Measurements from ENCODE around the gene GTPBP6. TPM values are rescaled to one million over a fixed set of nuclear protein-coding genes. Genes with fewer than 3 reads are reported as not detected.
A peak's percentile ranks its signal among the peaks of the same experiment; 100 is the strongest.
"Not testable (repeated sequence)": the region's sequence is repeated elsewhere in the genome, so short reads cannot be mapped to it uniquely, and the experiment has no call there.

The GTPBP6 gene
- total and polyA plus RNA-seq, 4 donors = 34.7 to 62.6 (median 41.8) TPM

DNA sequence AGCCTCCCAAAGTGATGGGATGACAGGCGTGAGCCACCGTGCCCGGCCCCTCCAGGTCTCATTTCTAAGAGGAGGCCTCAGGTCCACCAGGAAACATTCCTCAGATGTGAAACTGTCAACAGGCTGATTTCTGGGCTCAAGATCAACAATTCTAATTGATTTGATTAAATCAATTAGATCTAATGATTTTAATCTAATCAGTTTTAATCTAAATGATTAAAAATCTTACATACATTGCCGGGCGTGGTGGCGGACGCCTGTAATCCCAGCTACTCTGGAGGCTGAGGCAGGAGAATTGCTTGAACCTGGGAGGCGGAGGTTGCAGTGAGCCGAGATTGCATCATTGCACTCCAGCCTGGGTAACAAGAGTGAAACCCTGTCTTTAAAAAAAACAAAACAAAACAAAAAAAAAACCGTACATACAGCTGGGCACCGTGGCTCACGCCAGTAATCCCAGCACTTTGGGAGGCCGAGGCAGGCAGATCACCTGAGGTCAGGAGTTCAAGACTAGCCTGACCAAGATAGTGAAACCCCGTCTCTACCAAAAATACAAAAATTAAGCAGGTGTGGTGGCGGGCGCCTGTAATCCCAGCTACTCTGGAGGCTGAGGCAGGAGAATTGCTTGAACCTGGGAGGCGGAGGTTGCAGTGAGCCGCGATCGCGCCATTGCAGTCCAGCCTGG is 36.5 kb downstream of the GTPBP6 start:
- intact Hi-C loops (cut with DNase I) = loop anchor here in 1 of 2 donors (5.0 kb wide), 1 partner anchor 35 kb away; the partner anchor contains the start of gene GTPBP6
- DNase-seq = peak; percentile 28 to 30
- not testable (repeated sequence) for H3K4me3 ChIP-seq (ENCODE audit: low read length in 2 of 2)

DNA sequence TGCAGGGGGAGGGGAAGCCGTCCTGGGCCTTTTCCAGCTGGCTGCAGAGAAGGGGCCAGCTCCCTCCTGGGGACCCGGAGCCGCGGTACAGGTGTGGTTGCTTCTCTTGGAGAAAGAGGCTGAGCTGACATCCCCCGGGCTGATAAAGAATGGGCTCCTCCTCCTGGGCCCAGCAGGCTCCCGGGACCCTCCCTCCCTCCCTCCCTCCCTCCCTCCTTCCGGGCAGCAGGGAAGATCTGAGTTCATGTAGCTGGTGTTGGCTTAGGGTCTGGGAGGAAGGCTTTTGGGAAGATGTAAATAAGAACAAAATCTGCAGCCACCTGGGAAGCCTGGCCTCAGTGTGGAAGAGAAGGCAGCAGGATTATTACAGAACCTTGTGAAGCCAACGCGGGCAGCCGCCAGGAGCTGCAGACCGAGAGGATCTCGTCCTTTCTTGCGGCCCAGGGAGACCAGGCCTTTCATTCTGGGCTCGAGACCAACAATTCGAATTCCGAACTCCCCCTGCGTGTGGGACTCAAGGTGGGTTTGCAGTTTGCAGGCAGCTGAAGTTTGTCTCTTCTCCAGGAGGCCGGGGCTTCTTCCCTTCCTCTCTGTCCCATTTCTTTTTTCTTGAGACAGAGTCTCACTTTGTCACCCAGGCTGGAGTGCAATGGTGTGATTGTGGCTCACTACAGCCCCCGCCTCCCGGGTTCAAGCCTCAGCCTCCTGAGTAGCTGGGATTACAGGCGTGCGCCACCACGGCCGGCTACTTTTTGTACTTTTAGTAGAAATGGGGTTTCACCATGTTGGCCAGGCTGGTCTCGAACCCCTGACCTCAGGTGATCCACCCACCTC is 37.2 kb downstream of the GTPBP6 start, which contains the start of gene PLCXD1:
PLCXD1 (plus strand) TSS at position 216 of the 834 bp plus-strand sequence. CDS start 2,807 bp downstream, outside the sequence.
- no peak within 1 kb of the TSS for H3K27ac ChIP-seq (ENCODE audit: low read depth in 1 of 2, low read length in 2 of 2)
- H3K27me3 ChIP-seq (ENCODE audit: control insufficient read depth in 1 of 2, insufficient read depth in 2 of 2, low read length in 1 of 2) = no peaks in the 10 kb centered on the region
- H3K4me3 ChIP-seq (ENCODE audit: low read length in 2 of 2) = no peak within 1 kb of the TSS
- H3K9me3 ChIP-seq (ENCODE audit: control insufficient read depth, low read length) = no peaks in the 10 kb centered on the region
- ATAC-seq (ENCODE audit: low FRiP score) (no peak), DNase-seq (peak; percentile 46 to 68)
- intact Hi-C loops (cut with DNase I) = loop anchor here in 1 of 2 donors (5.0 kb wide), 1 partner anchor 36 kb away; the partner anchor contains the start of gene GTPBP6
- H3K4me1 ChIP-seq (ENCODE audit: control insufficient read depth in 1 of 2, insufficient read depth in 2 of 2, low read length in 2 of 2) = no peaks in the 10 kb centered on the region
- no peaks in the 10 kb centered on the region for H3K36me3 ChIP-seq (ENCODE audit: control insufficient read depth in 1 of 2, insufficient read depth in 2 of 2, low read length in 1 of 2)
- WGBS, 2 donors = 29 to 37% methylated on average over 24 to 25 of the region's 25 CpGs

More for the DNA sequence above, 36.5 kb downstream of the GTPBP6 start:
- ATAC-seq (ENCODE audit: low FRiP score); H3K27me3 ChIP-seq (ENCODE audit: control insufficient read depth in 1 of 2, insufficient read depth in 2 of 2, low read length in 1 of 2); H3K4me1 ChIP-seq (ENCODE audit: control insufficient read depth in 1 of 2, insufficient read depth in 2 of 2, low read length in 2 of 2); H3K9me3 ChIP-seq (ENCODE audit: control insufficient read depth, low read length); H3K27ac ChIP-seq (ENCODE audit: low read depth in 1 of 2, low read length in 2 of 2); H3K36me3 ChIP-seq (ENCODE audit: control insufficient read depth in 1 of 2, insufficient read depth in 2 of 2, low read length in 1 of 2): not testable (repeated sequence)
- WGBS, 2 donors = 89 to 92% methylated on average over 21 of the region's 21 CpGs

DNA sequence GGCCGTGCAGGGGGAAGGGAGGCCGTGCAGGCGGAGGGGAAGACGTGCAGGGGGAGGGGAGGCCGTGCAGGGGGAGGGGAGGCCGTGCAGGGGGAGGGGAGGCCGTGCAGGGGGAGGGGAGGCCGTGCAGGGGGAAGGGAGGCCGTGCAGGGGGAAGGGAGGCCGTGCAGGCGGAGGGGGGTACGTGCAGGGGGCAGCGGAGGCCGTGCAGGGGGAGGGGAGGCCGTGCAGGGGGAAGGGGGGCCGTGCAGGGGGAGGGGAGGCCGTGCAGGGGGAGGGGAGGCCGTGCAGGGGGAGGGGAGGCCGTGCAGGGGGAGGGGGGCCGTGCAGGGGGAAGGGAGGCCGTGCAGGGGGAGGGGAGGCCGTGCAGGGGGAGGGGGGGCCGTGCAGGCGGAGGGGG is 37.9 kb downstream of the GTPBP6 start:
- not testable (repeated sequence) for H3K27me3 ChIP-seq (ENCODE audit: control insufficient read depth in 1 of 2, insufficient read depth in 2 of 2, low read length in 1 of 2); H3K4me1 ChIP-seq (ENCODE audit: control insufficient read depth in 1 of 2, insufficient read depth in 2 of 2, low read length in 2 of 2); H3K4me3 ChIP-seq (ENCODE audit: low read length in 2 of 2); DNase-seq; H3K27ac ChIP-seq (ENCODE audit: low read depth in 1 of 2, low read length in 2 of 2); ATAC-seq (ENCODE audit: low FRiP score); H3K36me3 ChIP-seq (ENCODE audit: control insufficient read depth in 1 of 2, insufficient read depth in 2 of 2, low read length in 1 of 2); H3K9me3 ChIP-seq (ENCODE audit: control insufficient read depth, low read length)
- WGBS, 2 donors = 11 to 24% methylated on average over 5 to 19 of the region's 24 CpGs
- intact Hi-C loops (cut with DNase I) = loop anchor here in 1 of 2 donors (5.0 kb wide), 1 partner anchor 37 kb away; the partner anchor contains the start of gene GTPBP6

DNA sequence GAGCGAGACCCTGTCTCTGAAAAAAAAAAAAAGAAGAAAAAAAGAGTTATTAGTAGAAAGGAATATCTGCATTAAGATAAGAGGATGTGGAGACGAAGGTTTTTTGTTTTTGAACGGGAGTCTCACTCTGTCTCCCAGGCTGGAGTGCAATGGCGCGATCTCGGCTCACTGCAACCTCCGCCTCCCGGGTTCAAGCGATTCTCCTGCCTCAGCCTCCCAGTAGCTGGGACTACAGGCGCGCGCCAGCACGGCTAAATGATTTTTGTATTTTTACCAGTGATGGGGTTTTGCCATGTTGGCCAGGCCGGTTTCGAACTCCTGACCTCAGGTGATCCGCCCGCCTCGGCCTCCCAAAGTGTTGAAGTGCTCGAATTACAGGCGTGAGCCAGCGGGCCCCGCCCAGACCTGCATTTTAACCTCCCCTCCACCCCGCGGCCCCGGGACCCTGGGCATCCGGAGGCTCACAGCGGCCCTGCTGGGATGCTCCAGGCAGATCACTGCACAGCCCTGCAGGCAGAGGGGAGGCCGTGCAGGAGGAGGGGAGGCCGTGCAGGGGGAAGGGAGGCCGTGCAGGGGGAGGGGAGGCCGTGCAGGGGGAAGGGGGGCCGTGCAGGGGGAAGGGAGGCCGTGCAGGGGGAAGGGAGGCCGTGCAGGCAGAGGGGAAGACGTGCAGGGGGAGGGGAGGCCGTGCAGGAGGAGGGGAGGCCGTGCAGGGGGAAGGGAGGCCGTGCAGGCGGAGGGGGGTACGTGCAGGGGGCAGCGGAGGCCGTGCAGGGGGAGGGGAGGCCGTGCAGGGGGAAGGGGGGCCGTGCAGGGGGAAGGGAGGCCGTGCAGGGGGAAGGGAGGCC is 38.6 kb downstream of the GTPBP6 start:
- not testable (repeated sequence) for H3K36me3 ChIP-seq (ENCODE audit: control insufficient read depth in 1 of 2, insufficient read depth in 2 of 2, low read length in 1 of 2); H3K9me3 ChIP-seq (ENCODE audit: control insufficient read depth, low read length); H3K27ac ChIP-seq (ENCODE audit: low read depth in 1 of 2, low read length in 2 of 2); H3K4me3 ChIP-seq (ENCODE audit: low read length in 2 of 2); ATAC-seq (ENCODE audit: low FRiP score); H3K27me3 ChIP-seq (ENCODE audit: control insufficient read depth in 1 of 2, insufficient read depth in 2 of 2, low read length in 1 of 2); H3K4me1 ChIP-seq (ENCODE audit: control insufficient read depth in 1 of 2, insufficient read depth in 2 of 2, low read length in 2 of 2)
- WGBS, 2 donors = 85 to 86% methylated on average over 31 to 43 of the region's 45 CpGs
- intact Hi-C loops (cut with DNase I) = loop anchor here in 1 of 2 donors (5.0 kb wide), 1 partner anchor 37 kb away; the partner anchor contains the start of gene GTPBP6
- DNase-seq = peak; percentile 38 to 59

DNA sequence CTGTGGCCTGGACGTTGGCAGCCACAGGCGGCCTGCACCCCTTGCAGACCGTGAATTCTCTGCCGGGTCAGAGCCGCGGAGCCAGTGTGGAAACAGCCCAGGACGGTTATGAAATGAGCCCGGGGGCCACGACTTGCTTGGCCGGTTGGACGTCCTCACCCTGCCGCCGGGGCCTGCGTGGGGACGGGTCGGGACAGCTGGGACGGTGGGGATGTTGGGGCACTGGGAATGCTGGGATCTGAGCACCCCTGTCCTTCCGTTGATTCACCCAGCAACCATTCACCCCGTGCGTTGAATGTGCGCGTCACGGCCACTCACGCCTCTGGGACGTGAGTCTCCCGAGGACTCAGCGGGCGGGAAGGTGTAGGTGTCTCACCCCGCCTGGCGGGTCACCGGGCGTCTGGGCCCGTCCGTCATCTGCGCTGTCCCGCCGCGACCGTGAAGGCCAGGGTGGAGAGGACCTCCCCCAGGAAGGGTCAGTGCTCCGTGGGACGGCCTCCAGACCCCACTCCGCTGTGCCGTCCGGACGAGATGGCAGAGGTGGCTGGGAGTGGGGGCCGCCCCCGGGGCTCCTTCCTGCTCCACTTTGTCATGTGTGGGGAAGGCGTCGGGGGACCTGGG is 41.9 kb downstream of the GTPBP6 start:
- Histone ChIP-seq H3K4me3 (ENCODE audit: low read length in 2 of 2) (peak overlapping the region in 1 of 2 donors; percentile 1), H3K4me1 (ENCODE audit: control insufficient read depth in 1 of 2, insufficient read depth in 2 of 2, low read length in 2 of 2) (no peaks in the 10 kb centered on the region), H3K27ac (ENCODE audit: low read depth in 1 of 2, low read length in 2 of 2) (no peak overlapping the region), H3K9me3 (ENCODE audit: control insufficient read depth, low read length) (no peaks in the 10 kb centered on the region), H3K36me3 (ENCODE audit: control insufficient read depth in 1 of 2, insufficient read depth in 2 of 2, low read length in 1 of 2) (no peaks in the 10 kb centered on the region), H3K27me3 (ENCODE audit: control insufficient read depth in 1 of 2, insufficient read depth in 2 of 2, low read length in 1 of 2) (no peaks in the 10 kb centered on the region)
- 5 to 7% methylated on average over 45 to 49 of the region's 49 CpGs for whole genome bisulfite sequencing, 2 donors
- peak; percentile 52 to 83 for DNase-seq
- peak; percentile 77 for ATAC-seq (ENCODE audit: low FRiP score)
- intact Hi-C loops (cut with DNase I) = no loop called here

DNA sequence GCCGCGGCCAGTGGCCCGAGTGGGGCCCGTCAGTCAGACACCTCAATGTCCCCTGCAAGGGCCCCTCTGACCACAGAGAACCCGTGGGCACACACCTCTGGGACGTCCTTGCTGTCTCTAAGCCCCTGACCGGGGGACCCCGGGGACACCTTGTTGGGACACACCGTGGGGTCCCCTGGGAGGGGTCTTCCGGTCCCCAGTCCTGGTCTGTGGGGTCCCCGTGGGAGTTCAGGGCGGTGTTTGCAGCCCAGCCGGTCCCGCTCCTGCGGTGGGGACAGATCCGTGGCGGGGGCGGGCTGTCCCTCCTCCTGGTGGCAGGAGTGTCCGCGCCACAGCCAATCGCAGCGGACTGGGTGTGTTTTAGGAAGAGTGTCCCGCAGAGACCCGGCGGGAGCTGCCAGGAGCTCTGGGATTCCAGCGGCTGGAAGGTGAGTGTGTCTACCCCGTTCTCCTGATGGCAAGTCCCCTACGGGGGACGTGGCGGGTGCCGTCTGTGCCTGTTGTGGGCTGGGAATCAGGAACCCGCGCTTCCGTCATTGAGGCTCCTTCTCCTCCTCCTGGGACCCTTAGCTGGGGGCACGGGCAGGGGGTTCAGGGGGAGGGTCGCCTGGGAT is 42.5 kb downstream of the GTPBP6 start:
- intact Hi-C loops (cut with DNase I) = no loop called here
- H3K4me1 ChIP-seq (ENCODE audit: control insufficient read depth in 1 of 2, insufficient read depth in 2 of 2, low read length in 2 of 2) = no peaks in the 10 kb centered on the region
- H3K27ac ChIP-seq (ENCODE audit: low read depth in 1 of 2, low read length in 2 of 2) = no peak overlapping the region
- WGBS, 2 donors = 3 to 5% methylated on average over 35 to 36 of the region's 36 CpGs
- DNase-seq = peak; percentile 84 to 88
- no peaks in the 10 kb centered on the region for H3K9me3 ChIP-seq (ENCODE audit: control insufficient read depth, low read length)
- no peaks in the 10 kb centered on the region for H3K36me3 ChIP-seq (ENCODE audit: control insufficient read depth in 1 of 2, insufficient read depth in 2 of 2, low read length in 1 of 2)
- peak overlapping the region in 1 of 2 donors; percentile 1 for H3K4me3 ChIP-seq (ENCODE audit: low read length in 2 of 2)
- H3K27me3 ChIP-seq (ENCODE audit: control insufficient read depth in 1 of 2, insufficient read depth in 2 of 2, low read length in 1 of 2) = no peaks in the 10 kb centered on the region
- ATAC-seq (ENCODE audit: low FRiP score) = peak; percentile 93

DNA sequence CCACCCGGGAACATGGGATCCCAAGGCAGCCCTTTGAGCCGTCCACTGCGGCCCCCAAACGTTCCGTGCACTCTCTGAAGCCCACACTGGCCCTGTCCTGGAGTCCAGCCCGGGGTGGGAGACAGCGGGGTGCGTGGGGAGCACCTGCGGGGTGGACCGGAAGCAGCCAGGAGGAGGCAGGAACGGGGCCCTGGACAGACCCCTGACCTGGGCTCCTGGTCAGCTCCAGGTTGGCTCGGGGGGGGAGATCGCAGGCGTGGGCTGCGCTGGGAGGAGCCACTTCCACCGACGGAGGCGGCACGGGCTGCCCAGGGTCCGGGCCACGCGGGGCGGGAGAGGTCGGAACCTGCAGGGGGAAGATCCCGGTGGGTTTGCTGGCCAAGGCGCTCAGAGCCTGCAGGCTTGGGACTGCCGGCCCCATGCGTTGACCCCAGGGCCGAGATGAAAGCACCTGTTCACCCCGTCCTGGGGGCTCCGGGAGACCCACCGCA is 43.1 kb downstream of the GTPBP6 start:
- ATAC-seq (ENCODE audit: low FRiP score) = peak; percentile 65
- no peaks in the 10 kb centered on the region for H3K9me3 ChIP-seq (ENCODE audit: control insufficient read depth, low read length)
- peak in 1 of 2 donors; percentile 73 for DNase-seq
- H3K4me3 ChIP-seq (ENCODE audit: low read length in 2 of 2) = no peak overlapping the region
- H3K27me3 ChIP-seq (ENCODE audit: control insufficient read depth in 1 of 2, insufficient read depth in 2 of 2, low read length in 1 of 2) = no peaks in the 10 kb centered on the region
- intact Hi-C loops (cut with DNase I) = no loop called here
- H3K4me1 ChIP-seq (ENCODE audit: control insufficient read depth in 1 of 2, insufficient read depth in 2 of 2, low read length in 2 of 2) = no peaks in the 10 kb centered on the region
- no peaks in the 10 kb centered on the region for H3K36me3 ChIP-seq (ENCODE audit: control insufficient read depth in 1 of 2, insufficient read depth in 2 of 2, low read length in 1 of 2)
- H3K27ac ChIP-seq (ENCODE audit: low read depth in 1 of 2, low read length in 2 of 2) = no peak overlapping the region
- 45 to 63% methylated on average over 29 to 32 of the region's 32 CpGs for WGBS, 2 donors
